GM23248 (cell line): ENCODE measurements around the gene SDC1. TPM values are rescaled to one million over a fixed set of nuclear protein-coding genes. Genes with fewer than 3 reads are reported as not detected.

Experiments used
- DNase-seq: peaks from one replicate; pipeline ENCODE4 v3.0.0-alpha.2; 2015
- H2AFZ ChIP-seq: fragments of 200-600 bp; sonication (generic); 2 replicates; pipeline ENCODE4 v1.6.1; 2016; ENCODE audit warnings: antibody characterized with exemption
- H3F3A ChIP-seq: fragments of 200-600 bp; sonication (generic); 2 replicates; pipeline ENCODE4 v1.6.1; 2016; ENCODE audit warnings: mild to moderate bottlenecking, antibody characterized with exemption, mixed run types; ENCODE audit not compliant: insufficient read depth
- H3K27ac ChIP-seq: fragments of 200-600 bp; sonication (generic); 2 replicates; pipeline ENCODE4 v1.5.1; 2016; ENCODE audit warnings: mild to moderate bottlenecking
- H3K27me3 ChIP-seq: fragments of 200-600 bp; sonication (generic); replicated peaks from 2 replicates; pipeline ENCODE4 v1.6.1; 2016; ENCODE audit warnings: mild to moderate bottlenecking; ENCODE audit not compliant: insufficient read depth
- H3K36me3 ChIP-seq: fragments of 200-600 bp; sonication (generic); 2 replicates; pipeline ENCODE4 v1.6.1; 2016; ENCODE audit warnings: low read depth, mild to moderate bottlenecking
- H3K4me1 ChIP-seq: fragments of 200-600 bp; sonication (generic); 2 replicates; pipeline ENCODE4 v1.6.1; 2016; ENCODE audit warnings: mild to moderate bottlenecking; ENCODE audit not compliant: insufficient read depth
- H3K4me2 ChIP-seq: fragments of 200-600 bp; sonication (generic); one replicate; pipeline ENCODE4 v1.6.1; 2016; ENCODE audit warnings: mild to moderate bottlenecking; ENCODE audit not compliant: unreplicated experiment
- H3K4me3 ChIP-seq: fragments of 200-600 bp; sonication (generic); 2 replicates; pipeline ENCODE4 v1.5.1; 2016; ENCODE audit warnings: mild to moderate bottlenecking
- H3K79me2 ChIP-seq: fragments of 200-600 bp; sonication (generic); 2 replicates; pipeline ENCODE4 v1.6.1; 2016; ENCODE audit warnings: mild to moderate bottlenecking; ENCODE audit not compliant: insufficient read depth
- H3K9ac ChIP-seq: fragments of 200-600 bp; sonication (generic); 2 replicates; pipeline ENCODE4 v1.6.1; 2016; ENCODE audit warnings: mild to moderate bottlenecking
- H3K9me2 ChIP-seq: fragments of 200-600 bp; sonication (generic); 2 replicates; pipeline ENCODE4 v1.6.1; 2016; ENCODE audit warnings: mixed run types, mild to moderate bottlenecking, moderate library complexity; ENCODE audit not compliant: insufficient read depth
- H3K9me3 ChIP-seq: fragments of 200-600 bp; sonication (generic); one replicate; pipeline ENCODE4 v1.6.1; 2017; ENCODE audit warnings: low read depth
- H4K20me1 ChIP-seq: fragments of 200-600 bp; sonication (generic); 2 replicates; pipeline ENCODE4 v1.6.0; 2016; ENCODE audit not compliant: insufficient read depth
- EZH2 ChIP-seq: fragments of 200-600 bp; sonication (generic); IDR thresholded peaks from 2 replicates; pipeline ENCODE4 v1.6.1; 2018; ENCODE audit warnings: antibody characterized with exemption, mild to moderate bottlenecking; ENCODE audit not compliant: insufficient read depth, poor library complexity, severe bottlenecking
- EZH2phosphoT487 ChIP-seq: fragments of 200-600 bp; sonication (generic); IDR thresholded peaks from 2 replicates; pipeline ENCODE4 v1.6.1; 2018; ENCODE audit warnings: antibody characterized with exemption, moderate library complexity, mild to moderate bottlenecking, low read depth; ENCODE audit not compliant: insufficient read depth
- WGBS, 2 experiments: methylation state at CpG; one replicate each; pipeline ENCODE4 v1.1.6; 2015 to 2017; ENCODE audit warnings: low lambda C conversion rate in 2 of 2, low coverage in 1 of 2; ENCODE audit errors: missing lambda C conversion rate in 2 of 2; 5-methylcytosine and 5-hydroxymethylcytosine counted together
- in situ Hi-C: fragments of 300-500 bp; cut with MboI; formaldehyde crosslinking; loops from 2 replicates; pipeline ENCODE4 v1.15.0; 2020
- polyA plus RNA-seq: library from polyadenylated mRNA; unstranded; fragments of >200 nt; fragmentation: Nextera tagmentation; extraction: Ambion mirVana; gene quantifications from 2 replicates; pipeline ENCODE4 v1.2.1, GENCODE V29; 2016
- total RNA-seq: library from RNA; depleted of rRNA; stranded (reverse); fragments of >200 nt; shearing (Covaris generic); gene quantifications from 2 replicates; pipeline ENCODE4 v1.2.3, GENCODE V29; 2014

The SDC1 gene
- total and polyA plus RNA-seq, 2 experiments from 2014 or later = 24.5 to 33.1 TPM

- TF ChIP-seq EZH2 (no peak), EZH2phosphoT487 (no peak)
- 94 to 96% methylated on average over 8 of the region's 8 CpGs for WGBS, 2 experiments
- no peaks in the 10 kb centered on the region for H3K9me3 ChIP-seq
- no peak overlapping the region for H3K9ac ChIP-seq
- no peak overlapping the region for H2AFZ ChIP-seq
- H3K36me3 ChIP-seq = no peaks in the 10 kb centered on the region
- no peak overlapping the region for H3K4me3 ChIP-seq
- in situ Hi-C loops = no loop called here
- no peak for DNase-seq
- H4K20me1 ChIP-seq = no peaks in the 10 kb centered on the region
- H3K9me2 ChIP-seq = no peaks in the 10 kb centered on the region
- H3K4me2 ChIP-seq = no peak overlapping the region
- H3K79me2 ChIP-seq = no peaks in the 10 kb centered on the region
- H3K27me3 ChIP-seq = no peaks in the 10 kb centered on the region
- no peaks in the 10 kb centered on the region for H3F3A ChIP-seq
- no peaks in the 10 kb centered on the region for H3K4me1 ChIP-seq
- no peak overlapping the region for H3K27ac ChIP-seq
Observed at GRCh38 chr2:20210462-20210861, 14.5 kb downstream of the SDC1 start.

GRCh38 chr2:20209373-20210109 lies 15.4 kb downstream of the SDC1 start:
- Histone ChIP-seq H3K36me3 (no peaks in the 10 kb centered on the region), H3K4me3 (no peak overlapping the region), H4K20me1 (no peaks in the 10 kb centered on the region), H3K9me2 (no peaks in the 10 kb centered on the region), H3K9me3 (no peaks in the 10 kb centered on the region), H3K79me2 (no peaks in the 10 kb centered on the region), H3K27me3 (no peaks in the 10 kb centered on the region), H3F3A (no peaks in the 10 kb centered on the region), H3K9ac (no peak overlapping the region), H2AFZ (no peak overlapping the region), H3K4me1 (no peaks in the 10 kb centered on the region), H3K4me2 (no peak overlapping the region), H3K27ac (no peak overlapping the region)
- DNase-seq = no peak
- in situ Hi-C loops = no loop called here
- WGBS, 2 experiments = 95% methylated on average over 21 of the region's 21 CpGs
- TF ChIP-seq EZH2 = no peak
- no peak for TF ChIP-seq EZH2phosphoT487

- Histone ChIP-seq H3K36me3 (no peaks in the 10 kb centered on the region), H3K9ac (peak overlapping the region; percentile 69), H4K20me1 (no peaks in the 10 kb centered on the region), H3K9me3 (no peaks in the 10 kb centered on the region), H3F3A (no peaks in the 10 kb centered on the region), H3K27me3 (no peaks in the 10 kb centered on the region), H3K4me3 (no peak overlapping the region), H2AFZ (peak overlapping the region; percentile 70), H3K27ac (no peak overlapping the region), H3K4me2 (peak overlapping the region; percentile 35), H3K79me2 (no peaks in the 10 kb centered on the region), H3K9me2 (no peaks in the 10 kb centered on the region), H3K4me1 (no peaks in the 10 kb centered on the region)
- TF ChIP-seq EZH2 (no peak), EZH2phosphoT487 (no peak)
- WGBS, 2 experiments = 52 to 57% methylated on average over 5 of the region's 5 CpGs
- in situ Hi-C loops = no loop called here
- DNase-seq = no peak
Observed at GRCh38 chr2:20208476-20208859, 16.5 kb downstream of the SDC1 start.

GRCh38 chr2:20207051-20207450 lies 17.9 kb downstream of the SDC1 start:
- Histone ChIP-seq H2AFZ (no peak overlapping the region), H3K4me2 (no peak overlapping the region), H3K36me3 (no peaks in the 10 kb centered on the region), H3K79me2 (no peaks in the 10 kb centered on the region), H3K9me3 (no peaks in the 10 kb centered on the region), H3K27me3 (no peaks in the 10 kb centered on the region), H3K27ac (no peak overlapping the region), H3K4me3 (no peak overlapping the region), H3K9ac (no peak overlapping the region), H3K4me1 (no peaks in the 10 kb centered on the region), H3F3A (no peaks in the 10 kb centered on the region), H4K20me1 (no peaks in the 10 kb centered on the region), H3K9me2 (no peaks in the 10 kb centered on the region)
- DNase-seq = no peak
- WGBS, 2 experiments = 85 to 93% methylated on average over 5 of the region's 5 CpGs
- in situ Hi-C loops = no loop called here
- TF ChIP-seq EZH2 = no peak
